ENCODE results near the gene STX1B.

- TF ChIP-seq CTCF (IDR thresholded peaks at IDR 0.05; ENCODE audit: low read length) (no peak), EZH2 (IDR thresholded peaks at IDR 0.05; ENCODE audit: borderline replicate concordance, low read length) (no peak)
Measured at GRCh38 chr16:30957456-30958174, 52.8 kb downstream of the STX1B start, which contains the start of gene SETD1A.
